T-helper 1 cell (primary cell): ENCODE data around the gene SHMT2.

ENCODE experiments used
- DNase-seq, 5 donors: peaks; one replicate each; pipeline ENCODE4 v3.0.0-alpha.2; 2012 to 2020

SHMT2 gene

DNA sequence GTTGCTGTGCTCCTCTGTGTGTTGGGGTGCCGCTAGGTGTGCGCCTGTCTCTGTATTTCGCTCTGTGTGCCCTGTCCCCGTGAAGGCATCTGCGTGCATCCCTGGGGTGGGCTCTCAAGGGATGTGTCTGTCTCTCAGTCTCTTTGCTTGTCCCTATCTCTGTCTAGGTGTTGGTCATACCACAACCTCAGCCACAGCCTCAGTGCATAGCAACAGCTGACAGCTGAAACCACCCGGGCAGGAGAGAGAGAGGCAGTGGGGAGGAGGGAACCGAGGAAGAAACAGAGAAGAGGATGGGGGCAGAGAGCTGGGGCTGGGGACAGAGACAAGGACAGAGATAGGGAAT is 13.9 kb upstream of the SHMT2 start:
- peak in 1 of 5 donors; percentile 60 for DNase-seq

GRCh38 chr12:57216014-57216911 is 13.2 kb upstream of the SHMT2 start, which contains the start of gene NXPH4:
Gene NXPH4 (plus strand): TSS chr12:57216794. CDS start chr12:57216970, 176 bp downstream.
- DNase-seq, result peak in 4 of 5 donors; percentile 34 to 65 (median 44)

- DNase-seq, result peak in 1 of 5 donors; percentile 30
These were observed 12.3 kb upstream of the SHMT2 start for GRCh38 chr12:57216921-57217879.

DNA sequence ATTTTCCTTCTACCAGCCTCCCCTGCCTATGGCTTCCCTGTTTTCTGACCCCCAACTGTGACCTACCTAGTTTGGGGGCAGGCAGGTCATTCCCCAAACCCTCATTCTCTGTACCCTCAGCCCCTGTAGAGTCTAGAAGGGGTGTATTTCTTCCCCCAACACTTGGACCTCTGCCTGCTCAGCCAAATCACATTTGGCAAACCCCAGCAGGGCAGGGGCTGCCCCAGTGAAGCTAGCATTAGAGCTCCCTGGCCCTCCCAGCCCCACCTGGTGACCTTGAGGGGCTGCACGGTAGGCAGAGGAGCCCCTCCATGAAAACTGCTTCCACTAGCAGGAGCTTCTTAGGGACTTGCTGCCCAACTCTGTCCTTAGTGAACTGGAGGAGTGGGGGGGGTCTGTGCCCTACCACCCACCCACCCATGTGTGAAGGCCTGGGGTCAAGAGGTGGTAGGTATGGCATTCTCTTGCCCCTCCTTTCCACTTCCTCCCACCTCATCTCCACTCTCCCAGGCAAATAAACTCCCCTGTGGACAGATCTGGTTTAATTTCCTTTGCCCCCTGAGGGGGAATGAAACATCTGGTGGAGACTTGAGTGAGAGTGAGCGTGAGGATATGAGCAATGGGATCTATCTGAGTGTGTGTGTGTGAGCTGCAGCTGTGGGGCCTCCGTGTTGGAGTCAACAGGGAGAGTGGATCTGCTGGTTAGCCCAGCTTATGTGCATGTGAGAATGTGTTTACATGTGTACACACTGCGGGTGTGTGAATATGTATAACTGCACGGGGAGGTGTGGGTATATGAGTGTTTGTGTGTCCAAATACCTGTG is 11.3 kb upstream of the SHMT2 start:
- DNase-seq, result no peak

DNA sequence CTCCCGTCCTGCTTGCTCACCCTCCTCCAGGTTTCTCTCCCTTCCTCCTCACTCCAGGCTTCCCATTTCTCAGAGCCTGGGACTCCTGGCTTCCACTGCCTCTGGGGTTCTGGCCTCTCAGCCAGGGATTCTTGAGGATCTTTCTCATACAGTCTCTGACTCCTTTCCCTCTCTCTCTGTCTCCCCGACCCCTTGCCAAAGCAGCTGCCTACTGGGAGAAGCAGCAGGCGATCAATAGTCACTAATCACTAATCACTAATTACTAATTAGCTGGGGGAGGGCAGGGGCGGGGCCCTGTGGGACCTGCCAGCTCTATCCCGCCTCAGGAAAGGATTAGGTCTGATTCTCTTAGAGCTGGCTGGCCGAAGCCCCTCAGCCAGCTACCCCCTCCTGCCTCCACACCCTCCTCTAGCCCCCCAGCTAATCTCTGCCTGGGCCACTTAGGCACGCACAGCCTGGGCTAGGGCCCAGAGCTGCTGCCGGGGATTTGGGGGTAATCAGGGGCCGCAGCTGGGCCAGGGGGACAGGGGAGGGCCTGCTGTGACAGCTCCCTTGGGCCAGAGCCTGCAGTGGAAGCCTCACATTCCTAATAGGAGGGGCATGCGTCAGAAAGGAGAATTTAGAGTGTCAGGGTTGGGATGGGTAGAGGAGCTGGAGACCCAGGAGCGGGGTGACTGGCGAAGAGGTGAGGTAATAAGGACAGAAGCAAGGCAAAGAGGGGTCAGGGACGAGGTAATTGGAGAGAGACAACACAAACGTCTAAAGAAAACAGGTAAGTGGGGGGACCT is 10.1 kb upstream of the SHMT2 start:
- no peak for DNase-seq

DNA sequence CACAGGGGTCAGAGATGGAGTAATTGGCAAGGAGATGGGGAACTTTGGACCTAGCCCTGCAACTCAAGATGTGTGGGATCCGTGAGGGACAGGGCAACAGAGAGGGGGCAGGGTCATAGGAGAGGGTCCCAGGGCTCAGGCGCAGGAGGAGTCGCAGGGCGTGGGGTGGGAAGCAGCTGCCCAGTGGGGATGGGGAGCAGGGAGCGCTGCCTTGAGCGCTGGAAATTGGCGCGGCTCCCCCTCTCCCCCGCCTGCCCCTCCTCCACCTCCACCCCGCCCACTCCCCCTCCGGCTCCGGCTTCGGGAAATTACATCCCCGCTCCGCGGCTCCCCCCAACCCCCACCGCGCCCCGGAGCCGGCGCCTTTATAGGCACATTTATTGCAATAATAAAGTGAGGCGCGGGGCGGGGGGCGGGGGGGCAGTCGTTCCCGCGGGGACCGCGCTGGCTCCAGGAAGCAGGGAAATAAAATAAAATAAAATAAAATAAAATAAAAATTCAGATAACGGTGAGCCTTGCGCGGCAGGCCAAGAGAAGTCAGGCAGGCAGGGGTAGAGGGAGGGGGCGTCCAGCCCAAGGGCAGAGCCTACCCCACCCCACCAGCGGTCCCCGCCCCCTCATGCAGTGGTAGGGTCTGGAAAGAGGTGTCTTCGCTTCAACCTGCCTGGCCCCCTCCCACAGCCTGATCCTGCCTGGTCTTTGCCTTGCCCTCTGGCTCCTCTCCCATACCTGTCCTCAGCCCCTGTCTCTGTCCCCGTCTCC is 9.3 kb upstream of the SHMT2 start:
- DNase-seq, result no peak

- no peak for DNase-seq
These were observed 8.7 kb upstream of the SHMT2 start for GRCh38 chr12:57220770-57221168.

DNA sequence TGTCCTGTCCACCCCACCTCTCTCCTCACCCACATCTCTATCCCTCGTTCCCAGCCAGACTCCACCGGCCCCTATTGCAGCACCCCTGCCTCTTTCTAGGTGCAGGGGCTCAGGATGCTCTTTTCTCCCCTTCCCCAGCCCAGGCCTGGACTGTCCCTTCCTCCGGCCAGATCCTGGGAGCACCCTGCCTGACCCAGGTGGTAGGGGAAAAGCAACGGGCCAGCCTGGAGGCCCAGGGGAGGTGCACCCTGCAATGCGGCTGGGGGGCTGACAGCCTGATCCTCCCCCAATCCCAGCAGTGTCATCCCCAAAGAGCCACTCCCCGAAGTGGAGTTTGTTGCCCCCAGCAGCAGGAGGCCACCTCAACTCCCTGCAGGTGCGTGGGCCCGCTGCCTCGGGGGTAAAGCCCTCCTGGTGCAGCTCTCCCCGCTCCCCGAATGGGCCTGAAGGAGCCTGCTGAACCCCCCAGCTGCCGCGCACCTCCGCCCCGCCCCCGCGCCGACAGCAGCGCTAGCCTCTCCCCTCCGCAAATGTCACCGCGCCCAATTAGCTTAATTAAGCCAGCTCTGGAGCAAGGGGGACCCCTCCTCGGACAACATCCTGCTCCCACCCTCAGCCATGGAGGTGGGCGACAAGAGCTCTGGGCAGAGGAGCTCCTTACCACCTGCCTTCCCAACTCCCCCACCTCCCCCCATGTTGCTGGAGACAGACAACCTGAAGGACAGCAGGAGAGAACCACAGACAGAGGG is 8.2 kb upstream of the SHMT2 start:
- DNase-seq, result no peak

GRCh38 chr12:57222286-57223190 is 7.0 kb upstream of the SHMT2 start:
- no peak for DNase-seq

- no peak for DNase-seq
These were observed 6.0 kb upstream of the SHMT2 start for GRCh38 chr12:57223191-57224165.

DNA sequence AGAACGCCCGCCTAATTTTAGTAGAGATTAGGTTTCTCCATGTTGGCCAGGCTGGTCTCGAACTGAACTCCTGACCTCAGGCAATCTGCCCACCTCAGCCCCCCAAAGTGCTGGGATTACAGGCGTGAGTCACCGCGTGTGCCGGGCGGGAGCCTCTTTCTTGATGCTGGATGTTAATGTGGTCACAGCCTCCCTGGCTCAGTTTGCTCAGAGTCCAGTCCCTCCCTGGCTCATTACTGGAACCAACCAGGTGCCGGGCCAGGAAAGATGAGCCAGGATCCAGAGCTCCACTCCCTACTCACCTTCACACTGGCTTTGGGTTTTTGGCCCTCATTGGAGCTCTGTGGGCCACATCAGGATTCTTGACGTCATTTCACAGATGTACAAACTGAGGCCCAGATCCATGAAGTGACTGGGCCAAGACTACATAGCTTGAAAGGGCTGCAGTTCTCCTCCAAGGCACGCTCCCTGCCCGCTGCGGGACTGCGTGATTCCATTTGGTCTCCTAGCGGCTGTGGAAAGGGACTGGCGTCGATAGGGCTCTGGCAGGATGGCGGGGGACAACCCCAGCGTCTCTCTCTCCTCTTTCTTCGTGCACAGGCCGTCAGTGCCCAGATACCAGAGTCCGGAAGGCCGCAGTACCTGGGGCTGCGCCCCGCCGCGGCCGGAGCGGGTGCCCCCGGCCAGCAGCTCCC is 5.1 kb upstream of the SHMT2 start:
- no peak for DNase-seq

GRCh38 chr12:57224973-57225679 is 4.4 kb upstream of the SHMT2 start:
- DNase-seq, result peak in 4 of 5 donors; percentile 37 to 76 (median 70)

GRCh38 chr12:57225680-57226210 is 3.8 kb upstream of the SHMT2 start:
- no peak for DNase-seq

DNA sequence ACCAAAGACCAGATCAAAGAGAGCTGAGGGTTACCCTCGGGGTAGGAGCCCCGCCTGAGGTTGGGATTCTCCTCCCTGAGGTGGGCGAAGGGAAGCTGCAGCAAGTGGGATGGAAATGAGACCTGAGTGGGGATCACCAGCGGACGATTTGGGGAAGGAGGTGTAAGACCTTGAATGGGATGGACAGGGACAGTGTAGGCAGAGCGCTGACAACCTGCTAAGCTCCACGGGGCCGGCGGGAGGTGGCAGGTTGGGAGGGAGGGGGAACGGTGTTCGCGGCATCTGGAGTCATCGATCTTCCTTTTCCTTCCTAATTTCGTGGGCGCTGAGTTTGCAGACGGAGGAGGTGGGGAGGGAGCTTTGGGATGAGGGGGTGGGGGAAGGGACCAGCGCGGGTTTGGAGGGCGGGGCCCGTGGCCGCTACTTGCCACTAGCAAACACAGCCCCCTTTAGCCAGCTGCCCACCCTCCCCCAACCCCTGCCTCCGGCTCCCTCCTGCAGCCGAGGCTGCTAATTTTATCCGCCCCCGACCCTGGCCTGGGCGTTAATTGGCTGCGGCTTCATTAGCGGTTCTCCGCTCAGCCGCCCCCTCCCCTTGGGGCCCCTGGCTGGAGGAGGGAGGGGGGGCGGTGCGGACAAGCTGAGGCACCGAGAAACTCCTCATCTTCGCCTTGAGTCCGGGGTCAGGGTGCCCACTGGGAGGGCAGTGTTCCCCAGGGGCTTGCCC is 2.8 kb upstream of the SHMT2 start:
- DNase-seq, result no peak
